Stimulated activated CD8-positive, alpha-beta memory T cell treated with anti-CD3 and anti-CD28 coated beads, Interleukin-7, amount 100 ng/mL, for 4 hours (primary cell): ENCODE measurements around the gene CROCC2.

Experiments
- DNase-seq, 2 donors: peaks; one replicate each; pipeline ENCODE4 v3.0.0-alpha.2; 2020; ENCODE audit warnings: low read depth in 2 of 2

The CROCC2 gene

GRCh38 chr2:240921311-240921994 is 15.3 kb downstream of the CROCC2 start:
- no peak for DNase-seq

GRCh38 chr2:240921995-240922244 is 15.8 kb downstream of the CROCC2 start:
- no peak for DNase-seq

- DNase-seq: no peak
These were observed 16.3 kb downstream of the CROCC2 start for GRCh38 chr2:240922245-240922981.

GRCh38 chr2:240922982-240923537 is 16.9 kb downstream of the CROCC2 start:
- DNase-seq: no peak

GRCh38 chr2:240925191-240925567 is 19.0 kb downstream of the CROCC2 start:
- no peak for DNase-seq

- DNase-seq: no peak
These were observed 19.7 kb downstream of the CROCC2 start for GRCh38 chr2:240925568-240926515.

- DNase-seq: no peak
These were observed 20.6 kb downstream of the CROCC2 start for GRCh38 chr2:240926516-240927389.

- no peak for DNase-seq
These were observed 21.2 kb downstream of the CROCC2 start for GRCh38 chr2:240927390-240927781.

GRCh38 chr2:240928476-240929363 is 22.6 kb downstream of the CROCC2 start:
- no peak for DNase-seq

GRCh38 chr2:240929364-240930095 is 23.4 kb downstream of the CROCC2 start:
- DNase-seq: no peak

- no peak for DNase-seq
These were observed 24.0 kb downstream of the CROCC2 start for GRCh38 chr2:240930096-240930630.

GRCh38 chr2:240930631-240931318 is 24.6 kb downstream of the CROCC2 start:
- no peak for DNase-seq

- no peak for DNase-seq
These were observed 25.3 kb downstream of the CROCC2 start for GRCh38 chr2:240931319-240931949.

GRCh38 chr2:240932001-240932723 is 26.0 kb downstream of the CROCC2 start:
- DNase-seq: no peak

- DNase-seq: no peak
These were observed 26.6 kb downstream of the CROCC2 start for GRCh38 chr2:240932724-240933047.

GRCh38 chr2:240933048-240933965 is 27.2 kb downstream of the CROCC2 start:
- DNase-seq: no peak
